Measurements from ENCODE around the gene RPS6KA3.
A peak's percentile ranks its signal among the peaks of the same experiment; 100 is the strongest.

RPS6KA3 gene

GRCh38 chrX:20227116-20227515, 39.6 kb downstream of the RPS6KA3 start:
- Histone ChIP-seq H2AK5ac (ENCODE audit: low read length, severe bottlenecking) (no peak overlapping the region), H3K4me1 (ENCODE audit: control insufficient read depth, insufficient read depth, low read depth, low read length) (no peaks in the 10 kb centered on the region), H3K36me3 (ENCODE audit: control insufficient read depth in 1 of 2, insufficient read depth in 2 of 2, low read depth in 1 of 2, low read length in 2 of 2) (peaks cover 0 to 30% of the 10 kb centered on the region in 2 experiments), H3K23ac (ENCODE audit: low read length in 2 of 2) (no peak overlapping the region), H3K4me3 (ENCODE audit: insufficient read depth in 1 of 2, low read depth in 1 of 2, low read length in 2 of 2) (no peak overlapping the region), H4K91ac (ENCODE audit: low read length) (no peak overlapping the region), H3K27ac (ENCODE audit: low read length, poor library complexity, severe bottlenecking) (no peak overlapping the region), H2BK15ac (ENCODE audit: low read depth, poor library complexity, severe bottlenecking) (no peak overlapping the region), H3K18ac (ENCODE audit: low read depth in 1 of 2, low read length in 2 of 2) (no peak overlapping the region), H3K14ac (ENCODE audit: low read length in 2 of 2) (no peak overlapping the region), H2BK12ac (ENCODE audit: low read length in 2 of 2) (no peak overlapping the region), H3K9me3 (ENCODE audit: control insufficient read depth, low read length) (no peaks in the 10 kb centered on the region), H2BK5ac (ENCODE audit: low read depth, low read length, poor library complexity, severe bottlenecking) (no peak overlapping the region), H3K79me1 (replicated peaks; ENCODE audit: low read length, poor library complexity, severe bottlenecking) (peaks cover 4% of the 10 kb centered on the region), H2AFZ (ENCODE audit: low read depth, low read length) (no peak overlapping the region), H3K4me2 (ENCODE audit: low read length, poor library complexity, severe bottlenecking) (no peak overlapping the region), H2BK120ac (ENCODE audit: low read depth, low read length) (no peak overlapping the region), H3K4ac (ENCODE audit: low read depth in 1 of 2, low read length in 2 of 2) (no peak overlapping the region), H4K8ac (ENCODE audit: low read length) (no peak overlapping the region), H3K9ac (ENCODE audit: low read length) (no peak overlapping the region), H3K27me3 (ENCODE audit: control insufficient read depth in 1 of 2, insufficient read depth in 1 of 2, low read length in 2 of 2) (peaks cover 0 to 3% of the 10 kb centered on the region in 2 experiments)
- no CpG with 5 or more reads among the region's 2 CpGs for WGBS
- no peak for DNase-seq

- no peak overlapping the region for H3K27ac ChIP-seq (ENCODE audit: low read length, poor library complexity, severe bottlenecking)
- no CpG with 5 or more reads among the region's 1 CpG for WGBS
- H3K9ac ChIP-seq (ENCODE audit: low read length) = no peak overlapping the region
- H4K91ac ChIP-seq (ENCODE audit: low read length) = no peak overlapping the region
- H2BK5ac ChIP-seq (ENCODE audit: low read depth, low read length, poor library complexity, severe bottlenecking) = no peak overlapping the region
- no peak overlapping the region for H2BK120ac ChIP-seq (ENCODE audit: low read depth, low read length)
- peaks cover 0 to 3% of the 10 kb centered on the region in 2 experiments for H3K27me3 ChIP-seq (ENCODE audit: control insufficient read depth in 1 of 2, insufficient read depth in 1 of 2, low read length in 2 of 2)
- peaks cover 0 to 18% of the 10 kb centered on the region in 2 experiments for H3K36me3 ChIP-seq (ENCODE audit: control insufficient read depth in 1 of 2, insufficient read depth in 2 of 2, low read depth in 1 of 2, low read length in 2 of 2)
- H3K4ac ChIP-seq (ENCODE audit: low read depth in 1 of 2, low read length in 2 of 2) = no peak overlapping the region
- H2AK5ac ChIP-seq (ENCODE audit: low read length, severe bottlenecking) = no peak overlapping the region
- H3K14ac ChIP-seq (ENCODE audit: low read length in 2 of 2) = no peak overlapping the region
- H3K79me1 ChIP-seq (replicated peaks; ENCODE audit: low read length, poor library complexity, severe bottlenecking) = peaks cover 2% of the 10 kb centered on the region
- no peak overlapping the region for H2BK12ac ChIP-seq (ENCODE audit: low read length in 2 of 2)
- H3K9me3 ChIP-seq (ENCODE audit: control insufficient read depth, low read length) = no peaks in the 10 kb centered on the region
- no peak overlapping the region for H3K23ac ChIP-seq (ENCODE audit: low read length in 2 of 2)
- no peak overlapping the region for H4K8ac ChIP-seq (ENCODE audit: low read length)
- H2BK15ac ChIP-seq (ENCODE audit: low read depth, poor library complexity, severe bottlenecking) = no peak overlapping the region
- DNase-seq = no peak
- H3K4me2 ChIP-seq (ENCODE audit: low read length, poor library complexity, severe bottlenecking) = no peak overlapping the region
- no peaks in the 10 kb centered on the region for H3K4me1 ChIP-seq (ENCODE audit: control insufficient read depth, insufficient read depth, low read depth, low read length)
- no peak overlapping the region for H2AFZ ChIP-seq (ENCODE audit: low read depth, low read length)
- no peak overlapping the region for H3K18ac ChIP-seq (ENCODE audit: low read depth in 1 of 2, low read length in 2 of 2)
- no peak overlapping the region for H3K4me3 ChIP-seq (ENCODE audit: insufficient read depth in 1 of 2, low read depth in 1 of 2, low read length in 2 of 2)
Observed at GRCh38 chrX:20225488-20225833, 41.2 kb downstream of the RPS6KA3 start.

- peaks cover 0 to 13% of the 10 kb centered on the region in 2 experiments for H3K36me3 ChIP-seq (ENCODE audit: control insufficient read depth in 1 of 2, insufficient read depth in 2 of 2, low read depth in 1 of 2, low read length in 2 of 2)
- no peak overlapping the region for H2BK120ac ChIP-seq (ENCODE audit: low read depth, low read length)
- H3K4ac ChIP-seq (ENCODE audit: low read depth in 1 of 2, low read length in 2 of 2) = no peak overlapping the region
Observed at GRCh38 chrX:20224814-20225487, 41.8 kb downstream of the RPS6KA3 start.

GRCh38 chrX:20221902-20222301, 44.8 kb downstream of the RPS6KA3 start:
- H3K9me3 ChIP-seq (ENCODE audit: control insufficient read depth, low read length) = no peaks in the 10 kb centered on the region
- no peak overlapping the region for H2BK5ac ChIP-seq (ENCODE audit: low read depth, low read length, poor library complexity, severe bottlenecking)
- peak; percentile 23 for DNase-seq
- H3K27ac ChIP-seq (ENCODE audit: low read length, poor library complexity, severe bottlenecking) = no peak overlapping the region
- no peak overlapping the region for H2BK12ac ChIP-seq (ENCODE audit: low read length in 2 of 2)
- H2AK5ac ChIP-seq (ENCODE audit: low read length, severe bottlenecking) = no peak overlapping the region
- no peak overlapping the region for H3K9ac ChIP-seq (ENCODE audit: low read length)
- H3K14ac ChIP-seq (ENCODE audit: low read length in 2 of 2) = no peak overlapping the region
- no peak overlapping the region for H3K4me3 ChIP-seq (ENCODE audit: insufficient read depth in 1 of 2, low read depth in 1 of 2, low read length in 2 of 2)
- H2AFZ ChIP-seq (ENCODE audit: low read depth, low read length) = no peak overlapping the region
- no peak overlapping the region for H3K23ac ChIP-seq (ENCODE audit: low read length in 2 of 2)
- no peak overlapping the region for H3K4me2 ChIP-seq (ENCODE audit: low read length, poor library complexity, severe bottlenecking)
- no peak overlapping the region for H4K91ac ChIP-seq (ENCODE audit: low read length)
- H3K4me1 ChIP-seq (ENCODE audit: control insufficient read depth, insufficient read depth, low read depth, low read length) = no peaks in the 10 kb centered on the region
- peaks cover 0 to 3% of the 10 kb centered on the region in 2 experiments for H3K27me3 ChIP-seq (ENCODE audit: control insufficient read depth in 1 of 2, insufficient read depth in 1 of 2, low read length in 2 of 2)
- H3K4ac ChIP-seq (ENCODE audit: low read depth in 1 of 2, low read length in 2 of 2) = no peak overlapping the region
- no peak overlapping the region for H2BK15ac ChIP-seq (ENCODE audit: low read depth, poor library complexity, severe bottlenecking)
- H3K18ac ChIP-seq (ENCODE audit: low read depth in 1 of 2, low read length in 2 of 2) = no peak overlapping the region
- no peak overlapping the region for H4K8ac ChIP-seq (ENCODE audit: low read length)
- 0% methylated on average over 1 of the region's 3 CpGs for WGBS
- no peaks in the 10 kb centered on the region for H3K36me3 ChIP-seq (ENCODE audit: control insufficient read depth in 1 of 2, insufficient read depth in 2 of 2, low read depth in 1 of 2, low read length in 2 of 2)
- no peaks in the 10 kb centered on the region for H3K79me1 ChIP-seq (replicated peaks; ENCODE audit: low read length, poor library complexity, severe bottlenecking)
- no peak overlapping the region for H2BK120ac ChIP-seq (ENCODE audit: low read depth, low read length)

More at GRCh38 chrX:20224814-20225487, 41.8 kb downstream of the RPS6KA3 start:
- Histone ChIP-seq H3K27me3 (ENCODE audit: control insufficient read depth in 1 of 2, insufficient read depth in 1 of 2, low read length in 2 of 2) (peaks cover 0 to 3% of the 10 kb centered on the region in 2 experiments), H2BK5ac (ENCODE audit: low read depth, low read length, poor library complexity, severe bottlenecking) (no peak overlapping the region), H3K4me2 (ENCODE audit: low read length, poor library complexity, severe bottlenecking) (no peak overlapping the region), H3K9ac (ENCODE audit: low read length) (no peak overlapping the region), H3K18ac (ENCODE audit: low read depth in 1 of 2, low read length in 2 of 2) (no peak overlapping the region), H3K4me3 (ENCODE audit: insufficient read depth in 1 of 2, low read depth in 1 of 2, low read length in 2 of 2) (no peak overlapping the region), H2BK12ac (ENCODE audit: low read length in 2 of 2) (no peak overlapping the region), H3K4me1 (ENCODE audit: control insufficient read depth, insufficient read depth, low read depth, low read length) (no peaks in the 10 kb centered on the region), H2BK15ac (ENCODE audit: low read depth, poor library complexity, severe bottlenecking) (no peak overlapping the region), H3K79me1 (replicated peaks; ENCODE audit: low read length, poor library complexity, severe bottlenecking) (peaks cover 2% of the 10 kb centered on the region), H3K23ac (ENCODE audit: low read length in 2 of 2) (no peak overlapping the region), H3K27ac (ENCODE audit: low read length, poor library complexity, severe bottlenecking) (no peak overlapping the region), H3K14ac (ENCODE audit: low read length in 2 of 2) (no peak overlapping the region), H4K91ac (ENCODE audit: low read length) (no peak overlapping the region), H3K9me3 (ENCODE audit: control insufficient read depth, low read length) (no peaks in the 10 kb centered on the region), H4K8ac (ENCODE audit: low read length) (no peak overlapping the region), H2AFZ (ENCODE audit: low read depth, low read length) (no peak overlapping the region), H2AK5ac (ENCODE audit: low read length, severe bottlenecking) (no peak overlapping the region)
- no peak for DNase-seq
- no CpG with 5 or more reads among the region's 2 CpGs for WGBS
